Caco-2 (cell line): ENCODE measurements around the gene PAPPA. TPM values are rescaled to one million over a fixed set of nuclear protein-coding genes. Genes with fewer than 3 reads are reported as not detected.

Source experiments
- BruUV-seq: library from RNA; stranded (reverse); fragments of 400-500 nt; replicated peaks from 2 replicates; lab custom pipeline; 2021; lab: Mats Ljungman, UMichigan
- CTCF ChIA-PET: fragments of 300-600 bp; sonication (Branson Sonifier 250); formaldehyde crosslinking; loops from one replicate; lab custom pipeline; 2022; ENCODE audit warnings: antibody characterized with exemption; lab: Charles Lee
- POLR2A ChIA-PET: fragments of 300-600 bp; sonication (Branson Sonifier 250); formaldehyde crosslinking; loops from one replicate; lab custom pipeline; 2022; ENCODE audit warnings: antibody characterized with exemption; lab: Charles Lee
- DNase-seq, 2 experiments: peaks; one replicate each; pipeline versions ENCODE4 v3.0.0 to v3.0.0-alpha.2; 2020 to 2022
- H3K27me3 ChIP-seq: replicated peaks from 2 replicates; pipeline ENCODE4 v1.6.0; 2011; ENCODE audit warnings: low read length; ENCODE audit not compliant: control insufficient read depth, insufficient read depth
- H3K36me3 ChIP-seq: 2 replicates; pipeline ENCODE4 v1.5.1; 2011; ENCODE audit warnings: low read length; ENCODE audit not compliant: control insufficient read depth, insufficient read depth
- H3K4me1 ChIP-seq: fragments of 250-450 bp; sonication (Bioruptor Pico); 2 replicates; pipeline ENCODE4 v1.5.1; 2020; ENCODE audit warnings: mild to moderate bottlenecking
- H3K4me3 ChIP-seq: 2 replicates; pipeline ENCODE4 v1.5.1; 2011; ENCODE audit warnings: low read depth, mild to moderate bottlenecking, control low read depth, low read length
- H3K9me3 ChIP-seq: fragments of 250-450 bp; sonication (Bioruptor Pico); 2 replicates; pipeline ENCODE4 v1.5.1; 2020; ENCODE audit warnings: mild to moderate bottlenecking, moderate library complexity
- H3K27ac Mint-ChIP-seq: one replicate; pipeline ENCODE4 v1.8.0; 2022; ENCODE audit warnings: mixed read lengths; ENCODE audit not compliant: unreplicated experiment
- H3K27me3 Mint-ChIP-seq: one replicate; pipeline ENCODE4 v1.8.0; 2022; ENCODE audit warnings: mixed read lengths; ENCODE audit not compliant: insufficient read depth, unreplicated experiment
- H3K36me3 Mint-ChIP-seq: one replicate; pipeline ENCODE4 v1.8.0; 2022; ENCODE audit warnings: mild to moderate bottlenecking, mixed read lengths; ENCODE audit not compliant: insufficient read depth, unreplicated experiment
- H3K4me1 Mint-ChIP-seq: one replicate; pipeline ENCODE4 v1.8.0; 2022; ENCODE audit warnings: low read depth, mixed read lengths; ENCODE audit not compliant: unreplicated experiment
- H3K4me3 Mint-ChIP-seq: one replicate; pipeline ENCODE4 v1.8.0; 2022; ENCODE audit warnings: mild to moderate bottlenecking, moderate library complexity, mixed read lengths; ENCODE audit not compliant: unreplicated experiment
- H3K9me3 Mint-ChIP-seq: one replicate; pipeline ENCODE4 v1.8.0; 2022; ENCODE audit warnings: mixed read lengths; ENCODE audit not compliant: unreplicated experiment
- CTCF ChIP-seq, 2 experiments: fragments of 200-600 bp in 1 of 2; IDR thresholded peaks; 1 replicate in 1 of 2; 2 replicates in 1 of 2; pipeline versions ENCODE4 v1.5.1 to v1.8.0; 2011 to 2022; ENCODE audit warnings: antibody characterized with exemption in 1 of 2, control low read depth in 1 of 2, inconsistent platforms in 1 of 2, low read depth in 1 of 2, low read length in 1 of 2, mild to moderate bottlenecking in 1 of 2, moderate library complexity in 1 of 2; ENCODE audit not compliant: insufficient read depth in 1 of 2, severe bottlenecking in 1 of 2, unreplicated experiment in 1 of 2
- intact Hi-C: fragments of 100-400 bp; cut with micrococcal nuclease; formaldehyde crosslinking; loops from one replicate; pipeline ENCODE4 v1.10.0; 2022; ENCODE audit not compliant: unreplicated experiment
- total RNA-seq: library from RNA; stranded (reverse); gene quantifications from 2 replicates; pipeline ENCODE4 v1.2.3, GENCODE V29; 2022

The PAPPA gene
- total RNA-seq, 1 experiment from 2014 or later, result not detected

- Mint-ChIP-seq H3K4me3 (no peak overlapping the region), H3K4me1 (no peaks in the 10 kb centered on the region), H3K9me3 (no peaks in the 10 kb centered on the region), H3K27ac (no peak overlapping the region), H3K27me3 (peaks cover 15% of the 10 kb centered on the region), H3K36me3 (no peaks in the 10 kb centered on the region)
- H3K27me3 ChIP-seq, result peaks cover 1% of the 10 kb centered on the region; the same call in 1 of the 2 replicates
- BruUV-seq, result no TSS peak
- H3K9me3 ChIP-seq, result no peaks in the 10 kb centered on the region
- no peaks in the 10 kb centered on the region for H3K36me3 ChIP-seq
- H3K4me3 ChIP-seq, result no peak overlapping the region
- no peak for TF ChIP-seq CTCF (IDR thresholded peaks at IDR 0.05; ENCODE audit: insufficient read depth in 1 of 2, low read depth in 1 of 2, low read length in 1 of 2, severe bottlenecking in 1 of 2, unreplicated experiment in 1 of 2)
- intact Hi-C loops, result no loop called here
- DNase-seq, result no peak
- POLR2A ChIA-PET, result no interaction called here
- CTCF ChIA-PET, result no interaction called here
- no peaks in the 10 kb centered on the region for H3K4me1 ChIP-seq
Observed at GRCh38 chr9:116223926-116224325, 70.3 kb downstream of the PAPPA start.

GRCh38 chr9:116230051-116230632, 76.6 kb downstream of the PAPPA start:
- DNase-seq, result no peak
- no peak overlapping the region for H3K4me3 ChIP-seq
- H3K9me3 ChIP-seq, result no peaks in the 10 kb centered on the region
- intact Hi-C loops, result no loop called here
- Mint-ChIP-seq H3K4me3 (no peak overlapping the region), H3K9me3 (no peaks in the 10 kb centered on the region), H3K27ac (no peak overlapping the region), H3K36me3 (no peaks in the 10 kb centered on the region), H3K4me1 (no peaks in the 10 kb centered on the region), H3K27me3 (peaks cover 14% of the 10 kb centered on the region)
- H3K4me1 ChIP-seq, result no peaks in the 10 kb centered on the region
- H3K36me3 ChIP-seq, result no peaks in the 10 kb centered on the region
- CTCF ChIA-PET, result no interaction called here
- TF ChIP-seq CTCF (IDR thresholded peaks at IDR 0.05; ENCODE audit: insufficient read depth in 1 of 2, low read depth in 1 of 2, low read length in 1 of 2, severe bottlenecking in 1 of 2, unreplicated experiment in 1 of 2), result no peak
- H3K27me3 ChIP-seq, result 0 out of 2 replicates have a peak, but pooled peaks cover 1% of the 10 kb centered on the region
- POLR2A ChIA-PET, result no interaction called here
- BruUV-seq, result no TSS peak

- Histone ChIP-seq H3K9me3 (no peaks in the 10 kb centered on the region), H3K36me3 (no peaks in the 10 kb centered on the region), H3K4me1 (no peaks in the 10 kb centered on the region), H3K4me3 (no peak overlapping the region), H3K27me3 (no peaks in the 10 kb centered on the region)
- Mint-ChIP-seq H3K36me3 (no peaks in the 10 kb centered on the region), H3K4me1 (no peaks in the 10 kb centered on the region), H3K27ac (no peak overlapping the region), H3K4me3 (no peak overlapping the region), H3K27me3 (peaks cover 13% of the 10 kb centered on the region), H3K9me3 (no peaks in the 10 kb centered on the region)
- ChIA-PET POLR2A (no interaction called here), CTCF (no interaction called here)
- BruUV-seq, result no TSS peak
- intact Hi-C loops, result no loop called here
- DNase-seq, result no peak
- no peak for TF ChIP-seq CTCF (IDR thresholded peaks at IDR 0.05; ENCODE audit: insufficient read depth in 1 of 2, low read depth in 1 of 2, low read length in 1 of 2, severe bottlenecking in 1 of 2, unreplicated experiment in 1 of 2)
Observed at GRCh38 chr9:116232424-116233159, 79.0 kb downstream of the PAPPA start.
